GM21529 (cell line): Measurements from ENCODE around the gene PRODH.
"Not testable (repeated sequence)": the region's sequence is repeated elsewhere in the genome, so short reads cannot be mapped to it uniquely, and the experiment has no call there.

Experiments
- ATAC-seq: cut with Tn5 transposase; IDR thresholded peaks from one replicate; pipeline ENCODE4 v1.9.1; 2021; ENCODE audit not compliant: unreplicated experiment

The PRODH gene

GRCh38 chr22:18955696-18956095, 19.6 kb upstream of the PRODH start:
- no peak for ATAC-seq

- no peak for ATAC-seq
These were observed 19.0 kb upstream of the PRODH start for GRCh38 chr22:18954990-18955571.

- ATAC-seq: not testable (repeated sequence)
These were observed 18.4 kb upstream of the PRODH start for GRCh38 chr22:18954303-18954989.

GRCh38 chr22:18953128-18953527, 17.0 kb upstream of the PRODH start:
- not testable (repeated sequence) for ATAC-seq

GRCh38 chr22:18952022-18952421, 15.9 kb upstream of the PRODH start:
- no peak for ATAC-seq

- ATAC-seq: no peak
These were observed 14.0 kb upstream of the PRODH start for GRCh38 chr22:18950141-18950540.

GRCh38 chr22:18947905-18948304, 11.8 kb upstream of the PRODH start:
- ATAC-seq: no peak

GRCh38 chr22:18947105-18947504, 11.0 kb upstream of the PRODH start:
- not testable (repeated sequence) for ATAC-seq

GRCh38 chr22:18938691-18939090, 2.6 kb upstream of the PRODH start:
- not testable (repeated sequence) for ATAC-seq

- not testable (repeated sequence) for ATAC-seq
These were observed 1.4 kb downstream of the PRODH start for GRCh38 chr22:18934688-18935087.

GRCh38 chr22:18933914-18934313, 2.2 kb downstream of the PRODH start:
- no peak for ATAC-seq

GRCh38 chr22:18931905-18932652, 4.0 kb downstream of the PRODH start:
- no peak for ATAC-seq

- no peak for ATAC-seq
These were observed 6.6 kb downstream of the PRODH start for GRCh38 chr22:18929459-18929858.

GRCh38 chr22:18927573-18927972, 8.5 kb downstream of the PRODH start:
- ATAC-seq: no peak

GRCh38 chr22:18927020-18927419, 9.1 kb downstream of the PRODH start:
- ATAC-seq: no peak

GRCh38 chr22:18925368-18926064, 10.6 kb downstream of the PRODH start:
- ATAC-seq: no peak

GRCh38 chr22:18920257-18920902, 15.7 kb downstream of the PRODH start:
- ATAC-seq: not testable (repeated sequence)

- ATAC-seq: not testable (repeated sequence)
These were observed 18.3 kb downstream of the PRODH start for GRCh38 chr22:18917818-18918217.

- ATAC-seq: not testable (repeated sequence)
These were observed 20.5 kb downstream of the PRODH start for GRCh38 chr22:18915550-18915949.

- ATAC-seq: not testable (repeated sequence)
These were observed 21.5 kb downstream of the PRODH start for GRCh38 chr22:18914558-18914957.
